Caco-2 (cell line): ENCODE measurements around the gene PHF14. TPM values are rescaled to one million over a fixed set of nuclear protein-coding genes. Genes with fewer than 3 reads are reported as not detected.

Experiments
- BruUV-seq: library from RNA; stranded (reverse); fragments of 400-500 nt; replicated peaks from 2 replicates; lab custom pipeline; 2021; lab: Mats Ljungman, UMichigan
- CTCF ChIA-PET: fragments of 300-600 bp; sonication (Branson Sonifier 250); formaldehyde crosslinking; loops from one replicate; lab custom pipeline; 2022; ENCODE audit warnings: antibody characterized with exemption; lab: Charles Lee
- POLR2A ChIA-PET: fragments of 300-600 bp; sonication (Branson Sonifier 250); formaldehyde crosslinking; loops from one replicate; lab custom pipeline; 2022; ENCODE audit warnings: antibody characterized with exemption; lab: Charles Lee
- DNase-seq, 2 experiments: peaks; one replicate each; pipeline versions ENCODE4 v3.0.0 to v3.0.0-alpha.2; 2020 to 2022
- H3K27me3 ChIP-seq: replicated peaks from 2 replicates; pipeline ENCODE4 v1.6.0; 2011; ENCODE audit warnings: low read length; ENCODE audit not compliant: control insufficient read depth, insufficient read depth
- H3K36me3 ChIP-seq: 2 replicates; pipeline ENCODE4 v1.5.1; 2011; ENCODE audit warnings: low read length; ENCODE audit not compliant: control insufficient read depth, insufficient read depth
- H3K4me1 ChIP-seq: fragments of 250-450 bp; sonication (Bioruptor Pico); 2 replicates; pipeline ENCODE4 v1.5.1; 2020; ENCODE audit warnings: mild to moderate bottlenecking
- H3K4me3 ChIP-seq: 2 replicates; pipeline ENCODE4 v1.5.1; 2011; ENCODE audit warnings: low read depth, mild to moderate bottlenecking, control low read depth, low read length
- H3K9me3 ChIP-seq: fragments of 250-450 bp; sonication (Bioruptor Pico); 2 replicates; pipeline ENCODE4 v1.5.1; 2020; ENCODE audit warnings: mild to moderate bottlenecking, moderate library complexity
- H3K27ac Mint-ChIP-seq: one replicate; pipeline ENCODE4 v1.8.0; 2022; ENCODE audit warnings: mixed read lengths; ENCODE audit not compliant: unreplicated experiment
- H3K27me3 Mint-ChIP-seq: one replicate; pipeline ENCODE4 v1.8.0; 2022; ENCODE audit warnings: mixed read lengths; ENCODE audit not compliant: insufficient read depth, unreplicated experiment
- H3K36me3 Mint-ChIP-seq: one replicate; pipeline ENCODE4 v1.8.0; 2022; ENCODE audit warnings: mild to moderate bottlenecking, mixed read lengths; ENCODE audit not compliant: insufficient read depth, unreplicated experiment
- H3K4me1 Mint-ChIP-seq: one replicate; pipeline ENCODE4 v1.8.0; 2022; ENCODE audit warnings: low read depth, mixed read lengths; ENCODE audit not compliant: unreplicated experiment
- H3K4me3 Mint-ChIP-seq: one replicate; pipeline ENCODE4 v1.8.0; 2022; ENCODE audit warnings: mild to moderate bottlenecking, moderate library complexity, mixed read lengths; ENCODE audit not compliant: unreplicated experiment
- H3K9me3 Mint-ChIP-seq: one replicate; pipeline ENCODE4 v1.8.0; 2022; ENCODE audit warnings: mixed read lengths; ENCODE audit not compliant: unreplicated experiment
- intact Hi-C: fragments of 100-400 bp; cut with micrococcal nuclease; formaldehyde crosslinking; loops from one replicate; pipeline ENCODE4 v1.10.0; 2022; ENCODE audit not compliant: unreplicated experiment
- total RNA-seq: library from RNA; stranded (reverse); gene quantifications from 2 replicates; pipeline ENCODE4 v1.2.3, GENCODE V29; 2022
- TF ChIP-seq, protein P1 (sequence below), 2 experiments: fragments of 200-600 bp in 1 of 2; IDR thresholded peaks; 1 replicate in 1 of 2; 2 replicates in 1 of 2; pipeline versions ENCODE4 v1.5.1 to v1.8.0; 2011 to 2022; ENCODE audit warnings: antibody characterized with exemption in 1 of 2, control low read depth in 1 of 2, inconsistent platforms in 1 of 2, low read depth in 1 of 2, low read length in 1 of 2, mild to moderate bottlenecking in 1 of 2, moderate library complexity in 1 of 2; ENCODE audit not compliant: insufficient read depth in 1 of 2, severe bottlenecking in 1 of 2, unreplicated experiment in 1 of 2

PHF14 gene
- total RNA-seq, 1 experiment from 2014 or later, result 40.6 TPM

DNA sequence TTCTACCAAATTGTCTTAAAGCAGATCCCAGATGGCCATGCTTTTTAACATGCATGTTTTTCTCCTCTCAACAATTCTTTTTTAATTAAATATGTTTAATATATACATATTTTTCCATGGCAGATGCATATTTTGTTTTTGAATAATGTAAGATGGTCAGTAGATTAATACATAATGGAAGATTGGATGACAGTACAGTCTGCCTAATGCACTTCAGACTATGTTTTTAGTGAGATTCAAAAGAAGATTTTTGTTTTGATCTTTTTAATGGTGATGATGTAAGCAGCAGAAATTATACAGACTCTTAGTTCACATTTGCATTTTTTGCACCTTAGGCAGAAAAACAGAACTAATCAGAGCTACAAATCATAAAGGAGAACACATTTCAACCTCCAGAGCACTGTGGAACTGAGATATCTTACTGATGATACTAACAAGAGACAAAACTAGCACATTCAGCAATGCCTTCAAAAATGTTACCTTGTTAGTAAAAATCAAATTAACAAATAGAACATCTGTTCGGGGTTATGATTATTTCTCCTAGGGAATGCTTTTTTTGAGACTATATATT lies 203.4 kb downstream of the PHF14 start:
- Mint-ChIP-seq H3K4me3 (no peak overlapping the region), H3K9me3 (no peaks in the 10 kb centered on the region), H3K4me1 (peaks cover 7% of the 10 kb centered on the region), H3K27me3 (no peaks in the 10 kb centered on the region), H3K36me3 (no peaks in the 10 kb centered on the region), H3K27ac (no peak overlapping the region)
- H3K9me3 ChIP-seq, result no peaks in the 10 kb centered on the region
- TF ChIP-seq, protein P1, sequence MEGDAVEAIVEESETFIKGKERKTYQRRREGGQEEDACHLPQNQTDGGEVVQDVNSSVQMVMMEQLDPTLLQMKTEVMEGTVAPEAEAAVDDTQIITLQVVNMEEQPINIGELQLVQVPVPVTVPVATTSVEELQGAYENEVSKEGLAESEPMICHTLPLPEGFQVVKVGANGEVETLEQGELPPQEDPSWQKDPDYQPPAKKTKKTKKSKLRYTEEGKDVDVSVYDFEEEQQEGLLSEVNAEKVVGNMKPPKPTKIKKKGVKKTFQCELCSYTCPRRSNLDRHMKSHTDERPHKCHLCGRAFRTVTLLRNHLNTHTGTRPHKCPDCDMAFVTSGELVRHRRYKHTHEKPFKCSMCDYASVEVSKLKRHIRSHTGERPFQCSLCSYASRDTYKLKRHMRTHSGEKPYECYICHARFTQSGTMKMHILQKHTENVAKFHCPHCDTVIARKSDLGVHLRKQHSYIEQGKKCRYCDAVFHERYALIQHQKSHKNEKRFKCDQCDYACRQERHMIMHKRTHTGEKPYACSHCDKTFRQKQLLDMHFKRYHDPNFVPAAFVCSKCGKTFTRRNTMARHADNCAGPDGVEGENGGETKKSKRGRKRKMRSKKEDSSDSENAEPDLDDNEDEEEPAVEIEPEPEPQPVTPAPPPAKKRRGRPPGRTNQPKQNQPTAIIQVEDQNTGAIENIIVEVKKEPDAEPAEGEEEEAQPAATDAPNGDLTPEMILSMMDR (IDR thresholded peaks at IDR 0.05; ENCODE audit: insufficient read depth in 1 of 2, low read depth in 1 of 2, low read length in 1 of 2, severe bottlenecking in 1 of 2, unreplicated experiment in 1 of 2), result no peak
- no peaks in the 10 kb centered on the region for H3K27me3 ChIP-seq
- no peak for DNase-seq
- intact Hi-C loops, result no loop called here
- no TSS peak for BruUV-seq
- H3K4me1 ChIP-seq, result no peaks in the 10 kb centered on the region
- no peak overlapping the region for H3K4me3 ChIP-seq
- ChIA-PET POLR2A (no interaction called here), CTCF (no interaction called here)
- H3K36me3 ChIP-seq, result no peaks in the 10 kb centered on the region

DNA sequence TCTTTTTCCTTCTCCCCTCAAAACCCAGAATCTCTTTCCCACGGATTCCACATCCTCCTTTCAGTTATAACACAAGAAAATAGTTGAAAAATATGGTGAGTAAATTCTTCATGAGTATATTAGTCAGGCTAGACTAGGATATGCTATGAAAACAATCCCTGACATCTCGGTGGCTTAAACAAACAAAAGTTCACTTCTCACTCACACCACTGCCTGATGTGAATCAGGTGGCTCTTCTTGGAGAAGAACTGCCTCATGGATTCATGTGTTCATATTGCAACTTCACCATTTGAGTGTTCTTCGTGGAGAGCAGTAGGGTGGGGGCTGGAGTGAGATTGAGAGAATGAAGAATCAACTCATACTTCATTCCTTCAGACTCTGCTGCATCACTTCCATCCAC lies 204.1 kb downstream of the PHF14 start:
- no peak overlapping the region for H3K4me3 ChIP-seq
- no peaks in the 10 kb centered on the region for H3K36me3 ChIP-seq
- CTCF ChIA-PET, result no interaction called here
- intact Hi-C loops, result no loop called here
- TF ChIP-seq, protein P1 (IDR thresholded peaks at IDR 0.05; ENCODE audit: insufficient read depth in 1 of 2, low read depth in 1 of 2, low read length in 1 of 2, severe bottlenecking in 1 of 2, unreplicated experiment in 1 of 2), result no peak
- Mint-ChIP-seq H3K27me3 (no peaks in the 10 kb centered on the region), H3K27ac (no peak overlapping the region), H3K4me3 (no peak overlapping the region), H3K36me3 (no peaks in the 10 kb centered on the region), H3K4me1 (peaks cover 7% of the 10 kb centered on the region), H3K9me3 (no peaks in the 10 kb centered on the region)
- DNase-seq, result no peak
- POLR2A ChIA-PET, result no interaction called here
- BruUV-seq, result no TSS peak
- H3K27me3 ChIP-seq, result no peaks in the 10 kb centered on the region
- H3K9me3 ChIP-seq, result no peaks in the 10 kb centered on the region
- H3K4me1 ChIP-seq, result no peaks in the 10 kb centered on the region

DNA sequence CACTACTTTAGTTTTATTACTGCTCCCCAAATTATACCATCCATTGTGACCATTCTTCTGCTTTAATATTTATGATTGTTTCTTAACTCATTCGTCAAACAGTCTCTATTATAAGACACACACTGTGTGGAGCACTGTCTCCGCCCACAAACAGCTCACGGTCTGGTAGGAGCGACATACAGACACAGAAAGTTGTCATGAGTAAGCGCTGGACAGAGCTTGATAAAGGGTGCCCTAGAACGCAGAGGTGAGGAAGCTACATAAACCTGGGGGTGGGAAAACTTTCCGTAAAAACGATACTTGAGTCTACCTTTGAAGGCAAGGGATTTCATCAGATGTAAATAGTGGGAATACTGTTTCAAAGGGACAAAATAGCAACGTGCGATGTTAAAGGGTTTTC lies 207.9 kb downstream of the PHF14 start:
- CTCF ChIA-PET, result no interaction called here
- no peaks in the 10 kb centered on the region for H3K9me3 ChIP-seq
- Mint-ChIP-seq H3K9me3 (peaks cover 14% of the 10 kb centered on the region), H3K36me3 (no peaks in the 10 kb centered on the region), H3K27me3 (no peaks in the 10 kb centered on the region), H3K4me1 (peaks cover 7% of the 10 kb centered on the region), H3K27ac (no peak overlapping the region), H3K4me3 (no peak overlapping the region)
- POLR2A ChIA-PET, result interaction anchor here (0.6 kb wide), 1 partner anchor 241 kb away, joined by 4 read pairs; a partner anchor contains a TSS
- H3K4me1 ChIP-seq, result no peaks in the 10 kb centered on the region
- H3K36me3 ChIP-seq, result no peaks in the 10 kb centered on the region
- BruUV-seq, result no TSS peak
- TF ChIP-seq, protein P1 (IDR thresholded peaks at IDR 0.05; ENCODE audit: insufficient read depth in 1 of 2, low read depth in 1 of 2, low read length in 1 of 2, severe bottlenecking in 1 of 2, unreplicated experiment in 1 of 2), result no peak
- no peaks in the 10 kb centered on the region for H3K27me3 ChIP-seq
- no peak overlapping the region for H3K4me3 ChIP-seq
- intact Hi-C loops, result no loop called here
- no peak for DNase-seq
